AG04449 (cell line): ENCODE measurements around the gene GAGE13.
"Not testable (repeated sequence)": the region's sequence is repeated elsewhere in the genome, so short reads cannot be mapped to it uniquely, and the experiment has no call there.

ENCODE experiments used
- CTCF ChIA-PET: fragments of 350-600 bp; formaldehyde crosslinking; extraction: SDS; loops from one replicate; lab custom pipeline; 2021; ENCODE audit warnings: antibody characterized with exemption; lab: Yijun Ruan, JAX
- POLR2A ChIA-PET: fragments of 400-600, 350-600 bp; formaldehyde crosslinking; extraction: SDS; loops from one replicate; lab custom pipeline; 2020; ENCODE audit warnings: antibody characterized with exemption, inconsistent platforms; lab: Yijun Ruan, JAX
- DNase-seq: peaks from one replicate; pipeline ENCODE4 v3.0.0-alpha.2; 2010; ENCODE audit warnings: low read depth, low spot score
- H3K4me3 ChIP-seq: 2 replicates; pipeline ENCODE4 v1.5.1; 2011; ENCODE audit warnings: low read depth, mild to moderate bottlenecking, control low read depth, low read length
- TF ChIP-seq, protein P1 (sequence below): IDR thresholded peaks from one replicate; pipeline ENCODE4 v1.5.1; 2011; ENCODE audit warnings: mild to moderate bottlenecking, moderate library complexity, low read length, control low read depth, inconsistent platforms; ENCODE audit not compliant: insufficient read depth; ENCODE audit errors: missing control alignments

Gene GAGE13

GRCh38 chrX:49309401-49309981 lies 21.9 kb upstream of the GAGE13 start:
- DNase-seq, result no peak
- CTCF ChIA-PET, result no interaction called here
- POLR2A ChIA-PET, result no interaction called here
- TF ChIP-seq, protein P1, sequence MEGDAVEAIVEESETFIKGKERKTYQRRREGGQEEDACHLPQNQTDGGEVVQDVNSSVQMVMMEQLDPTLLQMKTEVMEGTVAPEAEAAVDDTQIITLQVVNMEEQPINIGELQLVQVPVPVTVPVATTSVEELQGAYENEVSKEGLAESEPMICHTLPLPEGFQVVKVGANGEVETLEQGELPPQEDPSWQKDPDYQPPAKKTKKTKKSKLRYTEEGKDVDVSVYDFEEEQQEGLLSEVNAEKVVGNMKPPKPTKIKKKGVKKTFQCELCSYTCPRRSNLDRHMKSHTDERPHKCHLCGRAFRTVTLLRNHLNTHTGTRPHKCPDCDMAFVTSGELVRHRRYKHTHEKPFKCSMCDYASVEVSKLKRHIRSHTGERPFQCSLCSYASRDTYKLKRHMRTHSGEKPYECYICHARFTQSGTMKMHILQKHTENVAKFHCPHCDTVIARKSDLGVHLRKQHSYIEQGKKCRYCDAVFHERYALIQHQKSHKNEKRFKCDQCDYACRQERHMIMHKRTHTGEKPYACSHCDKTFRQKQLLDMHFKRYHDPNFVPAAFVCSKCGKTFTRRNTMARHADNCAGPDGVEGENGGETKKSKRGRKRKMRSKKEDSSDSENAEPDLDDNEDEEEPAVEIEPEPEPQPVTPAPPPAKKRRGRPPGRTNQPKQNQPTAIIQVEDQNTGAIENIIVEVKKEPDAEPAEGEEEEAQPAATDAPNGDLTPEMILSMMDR, result no peak
- H3K4me3 ChIP-seq, result peak overlapping the region; percentile 32

DNA sequence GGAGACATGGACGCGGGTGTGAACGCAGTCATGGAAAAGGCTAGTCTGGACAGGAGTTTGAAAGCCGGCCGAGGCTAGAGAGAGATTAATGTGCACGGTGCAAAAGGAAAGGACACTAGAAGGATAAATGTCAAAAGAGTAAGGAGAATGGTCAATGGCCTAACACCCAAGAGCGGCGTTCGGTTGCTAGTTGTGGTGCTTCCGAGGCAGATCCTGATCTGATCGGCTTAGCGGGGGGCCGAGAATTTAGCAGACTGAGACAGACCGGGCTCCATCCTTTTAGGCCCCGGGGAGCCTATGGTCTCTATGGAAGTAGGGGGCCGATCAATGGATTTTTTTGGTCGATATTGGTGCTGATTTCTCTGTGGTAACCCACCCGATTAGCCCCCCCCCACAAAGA lies 21.0 kb upstream of the GAGE13 start:
- TF ChIP-seq, protein P1, result no peak
- H3K4me3 ChIP-seq, result no peak overlapping the region
- ChIA-PET POLR2A (no interaction called here), CTCF (no interaction called here)
- no peak for DNase-seq

DNA sequence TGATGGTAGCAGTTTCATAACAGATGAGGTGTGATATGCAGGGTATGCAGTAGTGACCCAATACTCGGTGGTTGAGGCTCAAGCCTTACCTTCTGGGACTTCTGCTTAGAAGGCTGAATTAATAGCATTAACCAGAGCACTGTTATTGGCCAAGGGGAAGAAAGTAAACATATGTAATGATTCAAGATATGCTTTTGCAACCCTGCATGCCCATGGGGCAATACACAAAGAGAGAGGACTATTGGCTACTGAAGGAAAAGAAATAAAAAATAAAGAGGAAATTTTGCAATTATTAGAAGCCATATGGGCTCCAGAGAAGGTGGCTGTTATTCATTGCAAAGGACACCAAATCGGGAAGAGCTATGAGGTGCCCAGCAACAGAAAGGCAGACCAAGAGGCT lies 19.2 kb upstream of the GAGE13 start:
- ChIA-PET POLR2A (no interaction called here), CTCF (no interaction called here)
- TF ChIP-seq, protein P1, result no peak
- no peak for DNase-seq
- H3K4me3 ChIP-seq, result no peak overlapping the region

DNA sequence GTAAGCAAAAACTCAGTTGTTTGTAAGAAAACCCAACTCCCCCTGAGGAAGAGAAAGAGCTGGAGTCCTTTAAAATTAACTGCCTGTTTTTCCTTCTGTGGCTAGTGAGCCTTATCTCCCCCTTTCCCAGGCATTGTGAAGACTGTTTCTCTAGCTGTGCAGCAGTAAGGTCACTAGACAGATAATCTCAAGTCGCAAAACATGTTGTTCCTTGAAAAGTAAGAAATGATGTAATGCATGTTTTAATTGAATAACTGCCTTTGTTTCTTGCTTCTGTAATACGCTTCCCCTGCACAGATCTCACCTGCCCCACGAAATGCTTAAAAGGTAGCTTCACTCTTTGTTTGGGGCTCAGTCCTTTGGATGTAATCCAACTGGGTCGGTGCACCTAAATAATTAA lies 15.3 kb upstream of the GAGE13 start:
- no peak overlapping the region for H3K4me3 ChIP-seq
- CTCF ChIA-PET, result no interaction called here
- POLR2A ChIA-PET, result no interaction called here
- TF ChIP-seq, protein P1, result no peak
- DNase-seq, result no peak

DNA sequence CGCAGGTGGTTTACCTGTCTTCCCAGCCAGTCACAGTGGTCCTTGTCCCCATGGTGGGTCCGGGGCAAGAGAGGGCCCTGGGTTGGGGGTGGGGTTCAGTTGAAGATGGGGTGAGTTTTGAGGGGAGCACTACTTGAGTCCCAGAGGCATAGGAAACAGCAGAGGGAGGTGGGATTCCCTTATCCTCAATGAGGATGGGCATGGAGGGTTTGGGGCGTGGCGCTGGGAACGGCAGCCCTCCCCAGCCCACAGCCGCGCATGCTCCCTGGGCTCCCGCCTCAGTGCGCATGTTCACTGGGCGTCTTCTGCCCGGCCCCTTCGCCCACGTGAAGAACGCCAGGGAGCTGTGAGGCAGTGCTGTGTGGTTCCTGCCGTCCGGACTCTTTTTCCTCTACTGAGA lies 9.6 kb upstream of the GAGE13 start, which contains the start of gene GAGE12J:
TSS of gene GAGE12J (plus strand) at position 301 of the 400 bp plus-strand sequence. CDS start 1,157 bp downstream, outside the sequence.
- DNase-seq, CTCF ChIA-PET, H3K4me3 ChIP-seq, POLR2A ChIA-PET: not testable (repeated sequence)

DNA sequence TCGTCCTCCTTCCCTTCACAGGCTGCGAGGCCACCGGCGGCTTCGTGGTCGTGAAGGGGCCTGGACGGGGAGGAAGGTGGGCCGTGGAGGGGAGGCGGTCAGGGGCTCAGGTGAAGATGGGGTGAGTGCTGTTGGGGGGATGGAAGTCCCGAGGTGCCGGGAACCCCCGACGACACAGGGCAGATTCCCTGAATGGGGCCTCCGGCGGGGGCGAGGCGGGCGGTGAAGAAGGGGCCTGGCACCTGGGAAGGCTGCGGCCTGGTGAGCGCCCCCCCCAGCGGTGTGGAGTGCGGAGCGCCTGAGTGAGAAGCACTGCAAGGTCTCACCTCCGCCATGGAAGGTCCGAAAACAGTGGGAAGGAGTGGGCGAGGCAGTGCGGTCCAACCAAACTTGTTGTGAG lies 9.1 kb upstream of the GAGE13 start:
- H3K4me3 ChIP-seq, DNase-seq, POLR2A ChIA-PET, CTCF ChIA-PET: not testable (repeated sequence)

DNA sequence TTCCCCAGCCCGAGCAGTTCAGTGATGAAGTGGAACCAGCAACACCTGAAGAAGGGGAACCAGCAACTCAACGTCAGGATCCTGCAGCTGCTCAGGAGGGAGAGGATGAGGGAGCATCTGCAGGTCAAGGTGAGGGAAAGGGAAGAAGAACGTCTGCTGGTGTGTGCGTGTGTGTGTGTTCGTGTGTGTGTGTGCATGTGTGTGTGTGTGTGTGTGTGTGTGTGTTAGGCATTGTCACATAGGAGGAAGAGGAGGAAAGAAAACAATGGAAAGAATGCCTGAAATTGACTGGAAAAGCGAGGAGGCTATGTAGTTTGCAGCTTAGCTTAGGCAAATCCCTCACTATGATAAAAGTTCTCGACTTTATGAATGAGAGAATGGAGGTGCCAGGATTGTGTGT lies 7.6 kb upstream of the GAGE13 start:
- CTCF ChIA-PET, result not testable (repeated sequence)

GRCh38 chrX:49330421-49330820 lies 961 bp upstream of the GAGE13 start:
- CTCF ChIA-PET, H3K4me3 ChIP-seq, POLR2A ChIA-PET, DNase-seq: not testable (repeated sequence)

More for the DNA sequence above, 7.6 kb upstream of the GAGE13 start:
- POLR2A ChIA-PET, DNase-seq, H3K4me3 ChIP-seq: not testable (repeated sequence)

DNA sequence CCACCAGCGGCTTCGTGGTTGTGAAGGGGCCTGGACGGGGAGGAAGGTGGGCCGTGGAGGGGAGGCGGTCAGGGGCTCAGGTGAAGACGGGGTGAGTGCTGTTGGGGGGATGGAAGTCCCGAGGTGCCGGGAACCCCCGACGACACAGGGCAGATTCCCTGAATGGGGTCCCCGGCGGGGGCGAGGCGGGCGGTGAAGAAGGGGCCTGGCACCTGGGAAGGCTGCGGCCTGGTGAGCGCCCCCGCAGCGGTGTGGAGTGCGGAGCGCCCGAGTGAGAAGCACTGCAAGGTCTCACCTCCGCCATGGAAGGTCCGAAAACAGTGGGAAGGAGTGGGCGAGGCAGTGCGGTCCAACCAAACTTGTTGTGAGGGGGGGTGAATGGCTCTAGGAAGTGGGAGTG lies 459 bp downstream of the GAGE13 start:
- POLR2A ChIA-PET, H3K4me3 ChIP-seq: not testable (repeated sequence)

DNA sequence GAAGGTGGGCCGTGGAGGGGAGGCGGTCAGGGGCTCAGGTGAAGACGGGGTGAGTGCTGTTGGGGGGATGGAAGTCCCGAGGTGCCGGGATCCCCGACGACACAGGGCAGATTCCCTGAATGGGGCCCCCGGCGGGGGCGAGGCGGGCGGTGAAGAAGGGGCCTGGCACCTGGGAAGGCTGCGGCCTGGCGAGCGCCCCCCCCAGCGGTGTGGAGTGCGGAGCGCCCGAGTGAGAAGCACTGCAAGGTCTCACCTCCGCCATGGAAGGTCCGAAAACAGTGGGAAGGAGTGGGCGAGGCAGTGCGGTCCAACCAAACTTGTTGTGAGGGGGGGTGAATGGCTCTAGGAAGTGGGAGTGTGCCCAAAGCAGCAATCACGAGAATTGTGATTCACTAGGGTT lies 10.1 kb downstream of the GAGE13 start:
- POLR2A ChIA-PET, DNase-seq, CTCF ChIA-PET, H3K4me3 ChIP-seq: not testable (repeated sequence)

More for the DNA sequence above, 459 bp downstream of the GAGE13 start:
- DNase-seq, CTCF ChIA-PET: not testable (repeated sequence)

- POLR2A ChIA-PET, DNase-seq, H3K4me3 ChIP-seq, CTCF ChIA-PET: not testable (repeated sequence)
These were observed 13.3 kb downstream of the GAGE13 start for GRCh38 chrX:49344496-49345175.

GRCh38 chrX:49345402-49345801 lies 14.0 kb downstream of the GAGE13 start:
- CTCF ChIA-PET, H3K4me3 ChIP-seq, POLR2A ChIA-PET, DNase-seq: not testable (repeated sequence)
